ENCODE results near the gene SIX4.

SIX4 gene

GRCh38 chr14:60720391-60720790 is 3.8 kb downstream of the SIX4 start:
- DNase-seq, result no peak
- Histone ChIP-seq H3K27me3 (replicated peaks) (no peaks in the 10 kb centered on the region), H3K36me3 (replicated peaks) (peaks cover 9% of the 10 kb centered on the region), H3K4me3 (ENCODE audit: low read depth, low read length) (no peak overlapping the region), H3K27ac (no peak overlapping the region)
- in situ Hi-C loops (cut with HindIII; ENCODE audit: low pct_ligation_motif_present, low sequenced_read_pairs), result no loop called here
- TF ChIP-seq, protein P1, sequence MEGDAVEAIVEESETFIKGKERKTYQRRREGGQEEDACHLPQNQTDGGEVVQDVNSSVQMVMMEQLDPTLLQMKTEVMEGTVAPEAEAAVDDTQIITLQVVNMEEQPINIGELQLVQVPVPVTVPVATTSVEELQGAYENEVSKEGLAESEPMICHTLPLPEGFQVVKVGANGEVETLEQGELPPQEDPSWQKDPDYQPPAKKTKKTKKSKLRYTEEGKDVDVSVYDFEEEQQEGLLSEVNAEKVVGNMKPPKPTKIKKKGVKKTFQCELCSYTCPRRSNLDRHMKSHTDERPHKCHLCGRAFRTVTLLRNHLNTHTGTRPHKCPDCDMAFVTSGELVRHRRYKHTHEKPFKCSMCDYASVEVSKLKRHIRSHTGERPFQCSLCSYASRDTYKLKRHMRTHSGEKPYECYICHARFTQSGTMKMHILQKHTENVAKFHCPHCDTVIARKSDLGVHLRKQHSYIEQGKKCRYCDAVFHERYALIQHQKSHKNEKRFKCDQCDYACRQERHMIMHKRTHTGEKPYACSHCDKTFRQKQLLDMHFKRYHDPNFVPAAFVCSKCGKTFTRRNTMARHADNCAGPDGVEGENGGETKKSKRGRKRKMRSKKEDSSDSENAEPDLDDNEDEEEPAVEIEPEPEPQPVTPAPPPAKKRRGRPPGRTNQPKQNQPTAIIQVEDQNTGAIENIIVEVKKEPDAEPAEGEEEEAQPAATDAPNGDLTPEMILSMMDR (IDR thresholded peaks at IDR 0.05; ENCODE audit: low read depth, low read length, missing control alignments), result no peak

GRCh38 chr14:60713513-60713912 is 10.6 kb downstream of the SIX4 start:
- in situ Hi-C loops (cut with HindIII; ENCODE audit: low pct_ligation_motif_present, low sequenced_read_pairs), result no loop called here
- no peak overlapping the region for H3K4me3 ChIP-seq (ENCODE audit: low read depth, low read length)
- H3K27me3 ChIP-seq (replicated peaks), result no peaks in the 10 kb centered on the region
- peaks cover 10% of the 10 kb centered on the region for H3K36me3 ChIP-seq (replicated peaks)
- H3K27ac ChIP-seq, result no peak overlapping the region
- TF ChIP-seq, protein P1 (IDR thresholded peaks at IDR 0.05; ENCODE audit: low read depth, low read length, missing control alignments), result no peak
- no peak for DNase-seq

- Histone ChIP-seq H3K36me3 (replicated peaks) (peaks cover 10% of the 10 kb centered on the region), H3K4me3 (ENCODE audit: low read depth, low read length) (no peak overlapping the region), H3K27ac (no peak overlapping the region), H3K27me3 (replicated peaks) (no peaks in the 10 kb centered on the region)
- TF ChIP-seq, protein P1 (IDR thresholded peaks at IDR 0.05; ENCODE audit: low read depth, low read length, missing control alignments), result no peak
- in situ Hi-C loops (cut with HindIII; ENCODE audit: low pct_ligation_motif_present, low sequenced_read_pairs), result no loop called here
- no peak for DNase-seq
These were observed 13.7 kb downstream of the SIX4 start for GRCh38 chr14:60710494-60710893.

DNA sequence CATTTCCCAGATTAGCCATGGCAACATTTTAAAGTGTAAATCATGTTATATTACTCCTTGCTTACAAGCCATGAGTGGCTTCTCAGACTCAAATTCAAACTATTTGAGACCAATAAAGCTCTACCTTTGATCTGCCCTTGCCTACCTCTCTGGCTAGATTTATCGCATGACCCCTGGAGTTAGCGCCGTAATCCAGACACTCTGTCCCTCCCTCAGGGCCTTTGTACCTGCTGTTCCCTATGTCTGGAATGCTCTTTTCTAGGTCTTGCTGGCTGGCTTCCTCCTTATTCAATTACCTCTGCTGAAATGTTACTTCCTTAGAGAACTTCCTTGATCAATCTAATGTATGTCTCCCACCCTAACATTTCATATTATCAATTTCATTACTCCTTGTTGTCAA is 16.3 kb downstream of the SIX4 start:
- Histone ChIP-seq H3K4me3 (ENCODE audit: low read depth, low read length) (no peak overlapping the region), H3K27ac (no peak overlapping the region), H3K36me3 (replicated peaks) (peaks cover 2% of the 10 kb centered on the region), H3K27me3 (replicated peaks) (no peaks in the 10 kb centered on the region)
- DNase-seq, result no peak
- in situ Hi-C loops (cut with HindIII; ENCODE audit: low pct_ligation_motif_present, low sequenced_read_pairs), result no loop called here
- TF ChIP-seq, protein P1 (IDR thresholded peaks at IDR 0.05; ENCODE audit: low read depth, low read length, missing control alignments), result no peak

GRCh38 chr14:60705100-60705499 is 19.1 kb downstream of the SIX4 start:
- no peak overlapping the region for H3K4me3 ChIP-seq (ENCODE audit: low read depth, low read length)
- H3K36me3 ChIP-seq (replicated peaks), result no peaks in the 10 kb centered on the region
- in situ Hi-C loops (cut with HindIII; ENCODE audit: low pct_ligation_motif_present, low sequenced_read_pairs), result no loop called here
- H3K27ac ChIP-seq, result no peak overlapping the region
- no peak for DNase-seq
- H3K27me3 ChIP-seq (replicated peaks), result no peaks in the 10 kb centered on the region
- TF ChIP-seq, protein P1 (IDR thresholded peaks at IDR 0.05; ENCODE audit: low read depth, low read length, missing control alignments), result no peak

- TF ChIP-seq, protein P1 (IDR thresholded peaks at IDR 0.05; ENCODE audit: low read depth, low read length, missing control alignments), result no peak
- H3K27ac ChIP-seq, result no peak overlapping the region
- H3K4me3 ChIP-seq (ENCODE audit: low read depth, low read length), result no peak overlapping the region
- H3K36me3 ChIP-seq (replicated peaks), result no peaks in the 10 kb centered on the region
- H3K27me3 ChIP-seq (replicated peaks), result no peaks in the 10 kb centered on the region
- DNase-seq, result no peak
- in situ Hi-C loops (cut with HindIII; ENCODE audit: low pct_ligation_motif_present, low sequenced_read_pairs), result no loop called here
These were observed 23.6 kb downstream of the SIX4 start for GRCh38 chr14:60700598-60700997.
